Left renal pelvis (tissue), 4 donors: ENCODE results near the gene MFN2. TPM values are rescaled to one million over a fixed set of nuclear protein-coding genes. Genes with fewer than 3 reads are reported as not detected.

Experiments used
- DNase-seq, 4 donors: peaks; one replicate each; pipeline ENCODE4 v3.0.0-alpha.2; 2013; ENCODE audit warnings: low read depth in 4 of 4, low spot score in 3 of 4
- polyA plus RNA-seq, 4 donors: library from polyadenylated mRNA; unstranded; fragments of 120-200 nt; gene quantifications; one replicate each; pipeline ENCODE4 v1.2.1, GENCODE V29; 2013; ENCODE audit not compliant: insufficient read length in 4 of 4

The MFN2 gene
- polyA plus RNA-seq, 4 donors: 59.4 to 69.5 (median 64.0) TPM

- DNase-seq: no peak
These were observed 22.3 kb upstream of the MFN2 start for GRCh38 chr1:11957897-11958296.

- no peak for DNase-seq
These were observed 20.0 kb upstream of the MFN2 start for GRCh38 chr1:11960276-11960675.

- DNase-seq: no peak
These were observed 19.5 kb upstream of the MFN2 start for GRCh38 chr1:11960715-11961114.

GRCh38 chr1:11961230-11961629, 19.0 kb upstream of the MFN2 start:
- DNase-seq: peak in 1 of 4 donors; percentile 25

- no peak for DNase-seq
These were observed 16.6 kb upstream of the MFN2 start for GRCh38 chr1:11963622-11964021.

- no peak for DNase-seq
These were observed 15.6 kb upstream of the MFN2 start for GRCh38 chr1:11964656-11965055.

- DNase-seq: peak in 1 of 4 donors; percentile 25
These were observed 13.2 kb upstream of the MFN2 start for GRCh38 chr1:11967028-11967547.

GRCh38 chr1:11970441-11971185, 9.6 kb upstream of the MFN2 start:
- DNase-seq: no peak

- DNase-seq: no peak
These were observed 2.6 kb upstream of the MFN2 start for GRCh38 chr1:11977625-11978024.

- no peak for DNase-seq
These were observed 1.9 kb upstream of the MFN2 start for GRCh38 chr1:11978301-11978700.

- no peak for DNase-seq
These were observed 1.0 kb upstream of the MFN2 start for GRCh38 chr1:11979028-11979850.

- DNase-seq: no peak
These were observed 380 bp downstream of the MFN2 start for GRCh38 chr1:11980676-11980972.

GRCh38 chr1:11981378-11982009, 1.2 kb downstream of the MFN2 start:
- DNase-seq: no peak

GRCh38 chr1:11982010-11982392, 1.8 kb downstream of the MFN2 start:
- no peak for DNase-seq

GRCh38 chr1:11984121-11984520, 3.9 kb downstream of the MFN2 start:
- DNase-seq: no peak

GRCh38 chr1:11984576-11984975, 4.3 kb downstream of the MFN2 start:
- DNase-seq: no peak

GRCh38 chr1:11985171-11985570, 4.9 kb downstream of the MFN2 start:
- no peak for DNase-seq

GRCh38 chr1:11985851-11986250, 5.6 kb downstream of the MFN2 start:
- no peak for DNase-seq

GRCh38 chr1:11989669-11990068, 9.4 kb downstream of the MFN2 start:
- DNase-seq: no peak

- no peak for DNase-seq
These were observed 10.2 kb downstream of the MFN2 start for GRCh38 chr1:11990303-11991032.
